ENCODE results near the gene SRXN1. TPM values are rescaled to one million over a fixed set of nuclear protein-coding genes. Genes with fewer than 3 reads are reported as not detected.

SRXN1 gene
- total and polyA plus RNA-seq, 9 of the 15 experiments (the other 6 are each of a cell fraction or from before 2014, with no cell fraction given) = 6.8 to 36.4 (median 21.6) TPM

DNA sequence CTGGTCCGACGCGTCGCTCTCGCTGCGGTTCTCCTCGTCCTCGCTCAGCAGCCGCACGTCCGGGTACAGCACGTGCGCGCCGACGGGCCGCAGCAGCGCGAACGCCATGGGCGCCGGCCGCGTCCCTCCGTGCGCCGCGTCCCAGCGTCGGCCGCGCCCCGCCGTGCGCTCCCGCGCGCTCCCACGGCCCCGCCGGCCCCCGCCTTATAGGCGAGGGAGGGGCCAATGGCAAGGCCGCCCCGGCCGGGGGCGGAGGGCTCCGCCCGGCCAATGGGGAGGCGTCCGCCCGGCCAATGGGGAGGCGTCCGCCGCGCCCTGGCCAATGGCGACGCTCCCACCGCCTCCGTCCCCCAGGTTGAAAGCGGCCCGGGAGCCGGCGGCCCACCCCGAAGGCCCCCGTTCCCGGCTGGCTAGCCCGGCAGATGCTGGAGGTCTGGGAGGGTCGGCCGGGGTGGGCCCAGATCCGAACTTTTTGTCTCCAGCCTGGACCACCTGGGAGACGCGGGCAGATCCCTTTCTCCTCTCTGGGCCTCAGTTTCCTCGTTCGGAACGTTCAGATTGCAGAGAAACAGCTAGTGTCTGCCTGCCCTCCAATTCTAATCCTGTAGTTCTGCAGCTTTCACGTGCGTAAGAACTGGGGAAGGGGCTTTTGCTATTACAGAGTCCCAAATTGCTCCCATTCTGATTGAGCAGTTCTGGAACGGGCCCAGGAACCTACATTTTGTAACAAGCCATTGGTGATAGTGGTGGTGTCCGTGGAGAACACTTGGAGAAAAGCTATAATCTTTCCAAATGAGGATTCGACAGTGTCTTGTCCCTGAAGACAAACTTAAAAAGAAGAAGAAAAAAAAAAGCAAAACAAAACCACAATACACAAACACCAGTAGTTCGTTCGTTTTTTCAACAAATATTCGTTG lies 42.6 kb downstream of the SRXN1 start, which contains the start of gene TCF15 (continued):
- no peak for TF ChIP-seq POLR3G (IDR thresholded peaks at IDR 0.05; ENCODE audit: extremely low read depth, insufficient read length, insufficient replicate concordance)
- 0 out of 4 replicates have a peak, but pooled peaks of 1 of the 2 experiments have one; percentile 10 for TF ChIP-seq NONO (IDR thresholded peaks at IDR 0.05; ENCODE audit: low read depth in 2 of 2, low read length in 1 of 2)
- TF ChIP-seq, protein P1, sequence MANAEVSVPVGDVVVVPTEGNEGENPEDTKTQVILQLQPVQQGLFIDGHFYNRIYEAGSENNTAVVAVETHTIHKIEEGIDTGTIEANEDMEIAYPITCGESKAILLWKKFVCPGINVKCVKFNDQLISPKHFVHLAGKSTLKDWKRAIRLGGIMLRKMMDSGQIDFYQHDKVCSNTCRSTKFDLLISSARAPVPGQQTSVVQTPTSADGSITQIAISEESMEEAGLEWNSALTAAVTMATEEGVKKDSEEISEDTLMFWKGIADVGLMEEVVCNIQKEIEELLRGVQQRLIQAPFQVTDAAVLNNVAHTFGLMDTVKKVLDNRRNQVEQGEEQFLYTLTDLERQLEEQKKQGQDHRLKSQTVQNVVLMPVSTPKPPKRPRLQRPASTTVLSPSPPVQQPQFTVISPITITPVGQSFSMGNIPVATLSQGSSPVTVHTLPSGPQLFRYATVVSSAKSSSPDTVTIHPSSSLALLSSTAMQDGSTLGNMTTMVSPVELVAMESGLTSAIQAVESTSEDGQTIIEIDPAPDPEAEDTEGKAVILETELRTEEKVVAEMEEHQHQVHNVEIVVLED (CRISPR knock-in tag; IDR thresholded peaks at IDR 0.05) = peak; percentile 58
- peak; percentile 76 for TF ChIP-seq NFYB (IDR thresholded peaks at IDR 0.05; ENCODE audit: extremely low read depth, insufficient read length)
- TF ChIP-seq PHTF2 (CRISPR knock-in tag; IDR thresholded peaks at IDR 0.05) = no peak
- no peak for TF ChIP-seq HMGN3 (IDR thresholded peaks at IDR 0.05; ENCODE audit: borderline replicate concordance, extremely low read depth, insufficient read length, low read depth, low read length)
- TF ChIP-seq NR3C1 (CRISPR knock-in tag; IDR thresholded peaks at IDR 0.05) = 0 out of 2 replicates have a peak, but pooled peaks have one; percentile 9
- TF ChIP-seq ZFP91 (CRISPR knock-in tag; IDR thresholded peaks at IDR 0.05) = no peak
- TF ChIP-seq VEZF1 (CRISPR knock-in tag; IDR thresholded peaks at IDR 0.05) = peak; percentile 86
- TF ChIP-seq ZBTB1 (CRISPR knock-in tag; IDR thresholded peaks at IDR 0.05; ENCODE audit: borderline replicate concordance, low read depth) = no peak
- TF ChIP-seq PHB2 (IDR thresholded peaks at IDR 0.05; ENCODE audit: low read depth) = no peak
- no peak for TF ChIP-seq FOXP1 (CRISPR knock-in tag; IDR thresholded peaks at IDR 0.05)
- no peak for TF ChIP-seq CBX3 (IDR thresholded peaks at IDR 0.05; ENCODE audit: borderline replicate concordance in 1 of 2, low read length in 2 of 2)
- TF ChIP-seq ZNF124 (CRISPR knock-in tag; IDR thresholded peaks at IDR 0.05) = no peak
- TF ChIP-seq POU5F1 (IDR thresholded peaks at IDR 0.05; ENCODE audit: borderline replicate concordance, low read depth, low read length, partially characterized antibody) = no peak

Data from K562 (cell line).